Liver (tissue), 9 donors: ENCODE measurements around the gene SPINK9. TPM values are rescaled to one million over a fixed set of nuclear protein-coding genes. Genes with fewer than 3 reads are reported as not detected.

Source experiments
- DNase-seq: peaks from one replicate; pipeline ENCODE4 v3.0.0-alpha.2; 2017; ENCODE audit warnings: low spot score
- H3K27ac ChIP-seq, 2 donors: one replicate each; pipeline ENCODE4 v1.7.0; 2013; ENCODE audit warnings: inconsistent platforms in 2 of 2, low read length in 2 of 2, control low read depth in 1 of 2, low read depth in 1 of 2, mild to moderate bottlenecking in 1 of 2
- H3K27me3 ChIP-seq, 4 donors: one replicate each; pipeline versions ENCODE4 v1.6.1 to v1.7.0; 2013; ENCODE audit warnings: low read length in 3 of 4, inconsistent platforms in 1 of 4, mild to moderate bottlenecking in 1 of 4, moderate library complexity in 1 of 4; ENCODE audit not compliant: control insufficient read depth in 4 of 4, insufficient read depth in 4 of 4
- H3K36me3 ChIP-seq, 4 donors: one replicate each; pipeline versions ENCODE4 v1.6.1 to v1.7.0; 2013; ENCODE audit warnings: low read length in 3 of 4, mild to moderate bottlenecking in 3 of 4, low read depth in 1 of 4, moderate library complexity in 1 of 4; ENCODE audit not compliant: control insufficient read depth in 4 of 4, insufficient read depth in 3 of 4
- H3K4me1 ChIP-seq, 4 donors: one replicate each; pipeline versions ENCODE4 v1.6.1 to v1.7.0; 2013; ENCODE audit warnings: low read length in 3 of 4, mild to moderate bottlenecking in 3 of 4, moderate library complexity in 1 of 4; ENCODE audit not compliant: control insufficient read depth in 4 of 4, insufficient read depth in 4 of 4
- H3K4me3 ChIP-seq, 3 donors: one replicate each; pipeline versions ENCODE4 v1.6.1 to v1.7.0; 2013; ENCODE audit warnings: low read length in 3 of 3, control low read depth in 1 of 3, low read depth in 1 of 3, mild to moderate bottlenecking in 1 of 3
- H3K9ac ChIP-seq, 2 donors: one replicate each; pipeline ENCODE4 v1.7.0; 2013; ENCODE audit warnings: low read length in 2 of 2, mild to moderate bottlenecking in 2 of 2, moderate library complexity in 2 of 2, control low read depth in 1 of 2, low read depth in 1 of 2
- H3K9me3 ChIP-seq, 4 donors: one replicate each; pipeline versions ENCODE4 v1.6.1 to v1.7.0; 2013; ENCODE audit warnings: low read length in 3 of 4; ENCODE audit not compliant: control insufficient read depth in 4 of 4
- ATF3 ChIP-seq: IDR thresholded peaks from 2 replicates; pipeline ENCODE4 v1.6.1; 2016; ENCODE audit warnings: antibody characterized with exemption
- EGR1 ChIP-seq, 2 donors: IDR thresholded peaks; 2 replicates each; pipeline ENCODE4 v1.6.1; 2016 to 2018; ENCODE audit warnings: antibody characterized with exemption in 2 of 2, low read depth in 2 of 2
- FOXA1 ChIP-seq: IDR thresholded peaks from 2 replicates; pipeline ENCODE4 v1.6.1; 2016; ENCODE audit warnings: antibody characterized with exemption
- FOXA2 ChIP-seq: IDR thresholded peaks from 2 replicates; pipeline ENCODE4 v1.6.1; 2016; ENCODE audit warnings: antibody characterized with exemption
- GABPA ChIP-seq, 2 donors: IDR thresholded peaks in 1 of 2; conservative IDR thresholded peaks in 1 of 2; 2 replicates each; pipeline ENCODE4 v1.6.1; 2016; ENCODE audit warnings: antibody characterized with exemption in 2 of 2, mild to moderate bottlenecking in 1 of 2, moderate library complexity in 1 of 2
- HNF4A ChIP-seq, 2 donors: conservative IDR thresholded peaks; 2 replicates each; pipeline ENCODE4 v1.6.1; 2016; ENCODE audit warnings: antibody characterized with exemption in 2 of 2, mild to moderate bottlenecking in 2 of 2
- HNF4G ChIP-seq: IDR thresholded peaks from 2 replicates; pipeline ENCODE4 v1.6.1; 2016; ENCODE audit warnings: antibody characterized with exemption
- JUND ChIP-seq, 2 donors: IDR thresholded peaks; 2 replicates each; pipeline ENCODE4 v1.6.1; 2016; ENCODE audit warnings: antibody characterized with exemption in 2 of 2
- MAX ChIP-seq: IDR thresholded peaks from 2 replicates; pipeline ENCODE4 v1.6.1; 2016; ENCODE audit warnings: antibody characterized with exemption
- NR2F2 ChIP-seq: IDR thresholded peaks from 2 replicates; pipeline ENCODE4 v1.6.1; 2016; ENCODE audit warnings: antibody characterized with exemption
- RAD21 ChIP-seq, 2 donors: IDR thresholded peaks; 2 replicates each; pipeline ENCODE4 v1.6.1; 2016; ENCODE audit warnings: antibody characterized with exemption in 2 of 2, mild to moderate bottlenecking in 2 of 2
- REST ChIP-seq: IDR thresholded peaks from 2 replicates; pipeline ENCODE4 v1.6.1; 2016; ENCODE audit warnings: antibody characterized with exemption, mild to moderate bottlenecking
- RXRA ChIP-seq, 2 donors: IDR thresholded peaks; 2 replicates each; pipeline ENCODE4 v1.6.1; 2017 to 2018; ENCODE audit warnings: antibody characterized with exemption in 2 of 2, mild to moderate bottlenecking in 1 of 2
- SP1 ChIP-seq: IDR thresholded peaks from 2 replicates; pipeline ENCODE4 v1.6.1; 2018; ENCODE audit warnings: antibody characterized with exemption, mild to moderate bottlenecking
- TAF1 ChIP-seq: conservative IDR thresholded peaks from 2 replicates; pipeline ENCODE4 v1.6.1; 2016; ENCODE audit warnings: antibody characterized with exemption, mild to moderate bottlenecking
- YY1 ChIP-seq: IDR thresholded peaks from 2 replicates; pipeline ENCODE4 v1.6.1; 2016; ENCODE audit warnings: antibody characterized with exemption, mild to moderate bottlenecking
- ZBTB33 ChIP-seq: IDR thresholded peaks from 2 replicates; pipeline ENCODE4 v1.6.1; 2016; ENCODE audit warnings: antibody characterized with exemption
- WGBS: extraction: QIAGEN DNeasy Blood & Tissue Kit; methylation state at CpG from one replicate; pipeline ENCODE4 v1.1.7; 2013; 5-methylcytosine and 5-hydroxymethylcytosine counted together
- polyA plus RNA-seq, 2 donors: library from polyadenylated mRNA; stranded (reverse) in 1 of 2; unstranded in 1 of 2; fragments of 200-250 nt in 1 of 2; fragments of >200 nt in 1 of 2; fragmentation: Nextera tagmentation in 1 of 2; extraction: Ambion mirVana in 1 of 2; gene quantifications; one replicate each; pipeline versions ENCODE4 v1.2.1 to v1.2.3, GENCODE V29; 2013 to 2015
- total RNA-seq, 2 donors: library from RNA; depleted of rRNA; stranded (reverse); fragments of >200 nt; gene quantifications; one replicate each; pipeline ENCODE4 v1.2.3, GENCODE V29; 2014
- donor health status: healthy.
- donor health status: healthy.
- donor health status: healthy.
- donor health status: healthy.
- donor health status: healthy.

Gene SPINK9
- total and polyA plus RNA-seq, 4 donors, result not detected

- Histone ChIP-seq H3K27me3 (no peaks in the 10 kb centered on the region), H3K4me1 (no peaks in the 10 kb centered on the region), H3K27ac (no peak overlapping the region), H3K36me3 (no peaks in the 10 kb centered on the region), H3K4me3 (no peak overlapping the region), H3K9me3 (peaks cover 0 to 1% (median 0%) of the 10 kb centered on the region in 4 donors), H3K9ac (no peak overlapping the region)
- no peak for DNase-seq
- TF ChIP-seq JUND (IDR thresholded peaks at IDR 0.05) (no peak), EGR1 (IDR thresholded peaks at IDR 0.05; ENCODE audit: low read depth in 2 of 2) (no peak), YY1 (no peak), MAX (no peak)
- WGBS, result 84% methylated on average over 3 of the region's 3 CpGs
These were observed 26.3 kb upstream of the SPINK9 start for GRCh38 chr5:148309019-148309418.

GRCh38 chr5:148309746-148310145 lies 25.6 kb upstream of the SPINK9 start:
- no peak overlapping the region for H3K9ac ChIP-seq
- no peaks in the 10 kb centered on the region for H3K27me3 ChIP-seq
- no peaks in the 10 kb centered on the region for H3K4me1 ChIP-seq
- H3K9me3 ChIP-seq, result peaks cover 0 to 1% (median 0%) of the 10 kb centered on the region in 4 donors
- no peak overlapping the region for H3K27ac ChIP-seq
- no peak for DNase-seq
- no peak overlapping the region for H3K4me3 ChIP-seq
- TF ChIP-seq FOXA2 (no peak), RXRA (IDR thresholded peaks at IDR 0.05) (no peak), FOXA1 (no peak), SP1 (no peak), HNF4G (no peak), NR2F2 (no peak), HNF4A (conservative IDR thresholded peaks at IDR 0.05) (no peak), RAD21 (IDR thresholded peaks at IDR 0.05) (no peak)
- H3K36me3 ChIP-seq, result no peaks in the 10 kb centered on the region

GRCh38 chr5:148311484-148311883 lies 23.9 kb upstream of the SPINK9 start:
- WGBS, result 86% methylated on average over 3 of the region's 3 CpGs
- Histone ChIP-seq H3K9me3 (peaks cover 0 to 1% (median 0%) of the 10 kb centered on the region in 4 donors), H3K27me3 (no peaks in the 10 kb centered on the region), H3K4me1 (peaks cover 0 to 2% (median 0%) of the 10 kb centered on the region in 4 donors), H3K27ac (no peak overlapping the region), H3K36me3 (no peaks in the 10 kb centered on the region), H3K9ac (no peak overlapping the region), H3K4me3 (no peak overlapping the region)
- DNase-seq, result no peak
- no peak for TF ChIP-seq ATF3
- no peak for TF ChIP-seq JUND (IDR thresholded peaks at IDR 0.05)
- no peak for TF ChIP-seq FOXA2

GRCh38 chr5:148312153-148312552 lies 23.2 kb upstream of the SPINK9 start, which contains the start of gene SPINK7:
SPINK7 (plus strand) TSS chr5:148312423; CDS start chr5:148312484, 61 bp downstream.
- DNase-seq, result no peak
- Histone ChIP-seq H3K27me3 (no peaks in the 10 kb centered on the region), H3K4me1 (peaks cover 0 to 2% (median 0%) of the 10 kb centered on the region in 4 donors), H3K9ac (no peak within 1 kb of the TSS), H3K4me3 (no peak within 1 kb of the TSS), H3K9me3 (peaks cover 0 to 1% (median 0%) of the 10 kb centered on the region in 4 donors), H3K27ac (no peak within 1 kb of the TSS), H3K36me3 (no peaks in the 10 kb centered on the region)
- 72% methylated on average over 3 of the region's 3 CpGs for WGBS
- TF ChIP-seq SP1 (no peak), REST (no peak), ATF3 (no peak), GABPA (IDR thresholded peaks at IDR 0.05 in 1 of 2, conservative IDR thresholded peaks at IDR 0.05 in 1 of 2) (no peak), JUND (IDR thresholded peaks at IDR 0.05) (no peak), RXRA (IDR thresholded peaks at IDR 0.05) (no peak), TAF1 (no peak), ZBTB33 (no peak), FOXA1 (no peak), MAX (no peak)
